Right atrium auricular region (tissue), 2 donors: Measurements from ENCODE around the gene NUTM2G. TPM values are rescaled to one million over a fixed set of nuclear protein-coding genes. Genes with fewer than 3 reads are reported as not detected.
"Not testable (repeated sequence)": the region's sequence is repeated elsewhere in the genome, so short reads cannot be mapped to it uniquely, and the experiment has no call there.

Experiments used
- DNase-seq: peaks from one replicate; pipeline ENCODE4 v3.0.0-alpha.2; 2019; ENCODE audit warnings: low spot score
- H3K27ac ChIP-seq, 2 donors: fragments of 200-600 bp; sonication (generic); 1 replicate in 1 of 2; 2 replicates in 1 of 2; pipeline ENCODE4 v1.5.1; 2016 to 2019
- H3K27me3 ChIP-seq, 2 donors: fragments of 200-600 bp; sonication (generic); one replicate each; pipeline versions ENCODE4 v1.5.1 to v1.6.0; 2017 to 2019
- H3K36me3 ChIP-seq: fragments of 200-600 bp; sonication (generic); one replicate; pipeline ENCODE4 v1.5.1; 2016
- H3K4me1 ChIP-seq, 2 donors: fragments of 200-600 bp; sonication (generic); one replicate each; pipeline versions ENCODE4 v1.5.1 to v1.6.0; 2017 to 2019
- H3K4me3 ChIP-seq, 2 donors: fragments of 200-600 bp; sonication (generic); 1 replicate in 1 of 2; 2 replicates in 1 of 2; pipeline ENCODE4 v1.5.1; 2017 to 2019; ENCODE audit warnings: mild to moderate bottlenecking in 1 of 2, moderate library complexity in 1 of 2
- H3K9me3 ChIP-seq, 2 donors: fragments of 200-600 bp; sonication (generic); one replicate each; pipeline ENCODE4 v1.5.1; 2019
- total RNA-seq, 2 donors: library from RNA; depleted of rRNA; stranded (reverse); fragments of >200 nt; gene quantifications; one replicate each; pipeline ENCODE4 v1.1.0, GENCODE V29; 2016

NUTM2G gene
- total RNA-seq, 2 donors from 2014 or later: not detected

- not testable (repeated sequence) for H3K9me3 ChIP-seq, H3K36me3 ChIP-seq
Measured at GRCh38 chr9:96950539-96950938, 21.9 kb downstream of the NUTM2G start.

GRCh38 chr9:96967591-96967990 lies 38.9 kb downstream of the NUTM2G start:
- not testable (repeated sequence) for H3K36me3 ChIP-seq, H3K27me3 ChIP-seq, H3K9me3 ChIP-seq, H3K27ac ChIP-seq, DNase-seq, H3K4me1 ChIP-seq, H3K4me3 ChIP-seq

More at GRCh38 chr9:96950539-96950938, 21.9 kb downstream of the NUTM2G start:
- H3K27ac ChIP-seq, H3K4me3 ChIP-seq, H3K4me1 ChIP-seq, DNase-seq, H3K27me3 ChIP-seq: not testable (repeated sequence)

- not testable (repeated sequence) for H3K4me3 ChIP-seq, H3K27ac ChIP-seq, H3K36me3 ChIP-seq, H3K27me3 ChIP-seq, H3K9me3 ChIP-seq, H3K4me1 ChIP-seq, DNase-seq
Measured at GRCh38 chr9:96972552-96972951, 43.9 kb downstream of the NUTM2G start.

GRCh38 chr9:96974037-96974436 lies 45.4 kb downstream of the NUTM2G start:
- H3K27me3 ChIP-seq, H3K9me3 ChIP-seq, DNase-seq, H3K4me1 ChIP-seq, H3K27ac ChIP-seq, H3K4me3 ChIP-seq, H3K36me3 ChIP-seq: not testable (repeated sequence)

GRCh38 chr9:96983496-96984122 lies 55.0 kb downstream of the NUTM2G start:
- H3K4me1 ChIP-seq, DNase-seq, H3K4me3 ChIP-seq, H3K36me3 ChIP-seq, H3K9me3 ChIP-seq, H3K27me3 ChIP-seq: not testable (repeated sequence)
- H3K27ac ChIP-seq: peak overlapping the region in 1 of 2 donors; percentile 24

GRCh38 chr9:96984139-96984538 lies 55.5 kb downstream of the NUTM2G start:
- not testable (repeated sequence) for H3K36me3 ChIP-seq, H3K4me1 ChIP-seq, H3K27me3 ChIP-seq, H3K9me3 ChIP-seq, H3K4me3 ChIP-seq, DNase-seq
- peak overlapping the region in 1 of 2 donors; percentile 24 for H3K27ac ChIP-seq

- not testable (repeated sequence) for H3K4me1 ChIP-seq, H3K4me3 ChIP-seq, H3K27me3 ChIP-seq, H3K36me3 ChIP-seq, H3K9me3 ChIP-seq, H3K27ac ChIP-seq, DNase-seq
Measured at GRCh38 chr9:96984887-96985286, 56.2 kb downstream of the NUTM2G start.

Other genes with a start within 250 kb of the NUTM2G start
- gene ZNF510, start 150.8 kb upstream of the NUTM2G start, total RNA-seq: 1 to 10 TPM; 5.9 to 7.4 TPM
- 1 to 10 TPM; 4.6 to 5.5 TPM for gene ZNF782, start 74.3 kb upstream of the NUTM2G start, total RNA-seq
- gene CTSV, start 110.3 kb downstream of the NUTM2G start, total RNA-seq: not detected